Measurements from ENCODE around the gene TCF23.

TCF23 gene

GRCh38 chr2:27162151-27163121, 13.6 kb downstream of the TCF23 start:
- no peaks in the 10 kb centered on the region for H3K9me3 ChIP-seq (ENCODE audit: control insufficient read depth, insufficient read depth, low read depth, low read length)
- H3K4me1 ChIP-seq (ENCODE audit: control insufficient read depth, insufficient read depth, low read length) = no peaks in the 10 kb centered on the region
- ChIA-PET CTCF (interaction anchor here (0.6 kb wide), 1 partner anchor 454 kb away, joined by 5 read pairs; no protein-coding TSS in a partner anchor), POLR2A (no interaction called here)
- H3K27ac ChIP-seq (ENCODE audit: extremely low read depth, low read depth, low read length) = no peak overlapping the region
- TF ChIP-seq ZNF561 (tag by site-specific recombination; IDR thresholded peaks at IDR 0.05; ENCODE audit: borderline replicate concordance) (no peak), ZNF623 (tag by site-specific recombination; IDR thresholded peaks at IDR 0.05) (no peak), ZNF350 (tag by site-specific recombination; IDR thresholded peaks at IDR 0.05) (no peak), ZNF558 (tag by site-specific recombination; IDR thresholded peaks at IDR 0.05) (no peak), ZNF624 (tag by site-specific recombination; IDR thresholded peaks at IDR 0.05) (no peak), ZNF202 (tag by site-specific recombination; IDR thresholded peaks at IDR 0.05; ENCODE audit: borderline replicate concordance) (no peak), GLIS2 (tag by site-specific recombination; IDR thresholded peaks at IDR 0.05) (no peak), ZEB2 (tag by site-specific recombination; IDR thresholded peaks at IDR 0.05) (no peak), RBAK (tag by site-specific recombination; IDR thresholded peaks at IDR 0.05) (no peak), MZF1 (tag by site-specific recombination; IDR thresholded peaks at IDR 0.05; ENCODE audit: borderline replicate concordance) (no peak), ZNF843 (tag by site-specific recombination; IDR thresholded peaks at IDR 0.05) (no peak), KLF8 (tag by site-specific recombination; IDR thresholded peaks at IDR 0.05) (no peak), ZNF629 (tag by site-specific recombination; IDR thresholded peaks at IDR 0.05) (no peak), ZBTB7A (tag by site-specific recombination; IDR thresholded peaks at IDR 0.05; ENCODE audit: low read depth) (no peak), ZNF133 (tag by site-specific recombination; IDR thresholded peaks at IDR 0.05) (no peak), ZNF521 (tag by site-specific recombination; IDR thresholded peaks at IDR 0.05) (no peak), ZBTB17 (tag by site-specific recombination; IDR thresholded peaks at IDR 0.05) (no peak)
- TF ChIP-seq, protein P1, sequence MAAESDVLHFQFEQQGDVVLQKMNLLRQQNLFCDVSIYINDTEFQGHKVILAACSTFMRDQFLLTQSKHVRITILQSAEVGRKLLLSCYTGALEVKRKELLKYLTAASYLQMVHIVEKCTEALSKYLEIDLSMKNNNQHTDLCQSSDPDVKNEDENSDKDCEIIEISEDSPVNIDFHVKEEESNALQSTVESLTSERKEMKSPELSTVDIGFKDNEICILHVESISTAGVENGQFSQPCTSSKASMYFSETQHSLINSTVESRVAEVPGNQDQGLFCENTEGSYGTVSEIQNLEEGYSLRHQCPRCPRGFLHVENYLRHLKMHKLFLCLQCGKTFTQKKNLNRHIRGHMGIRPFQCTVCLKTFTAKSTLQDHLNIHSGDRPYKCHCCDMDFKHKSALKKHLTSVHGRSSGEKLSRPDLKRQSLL (tag by site-specific recombination; IDR thresholded peaks at IDR 0.05) = no peak
- TF ChIP-seq, protein P2, sequence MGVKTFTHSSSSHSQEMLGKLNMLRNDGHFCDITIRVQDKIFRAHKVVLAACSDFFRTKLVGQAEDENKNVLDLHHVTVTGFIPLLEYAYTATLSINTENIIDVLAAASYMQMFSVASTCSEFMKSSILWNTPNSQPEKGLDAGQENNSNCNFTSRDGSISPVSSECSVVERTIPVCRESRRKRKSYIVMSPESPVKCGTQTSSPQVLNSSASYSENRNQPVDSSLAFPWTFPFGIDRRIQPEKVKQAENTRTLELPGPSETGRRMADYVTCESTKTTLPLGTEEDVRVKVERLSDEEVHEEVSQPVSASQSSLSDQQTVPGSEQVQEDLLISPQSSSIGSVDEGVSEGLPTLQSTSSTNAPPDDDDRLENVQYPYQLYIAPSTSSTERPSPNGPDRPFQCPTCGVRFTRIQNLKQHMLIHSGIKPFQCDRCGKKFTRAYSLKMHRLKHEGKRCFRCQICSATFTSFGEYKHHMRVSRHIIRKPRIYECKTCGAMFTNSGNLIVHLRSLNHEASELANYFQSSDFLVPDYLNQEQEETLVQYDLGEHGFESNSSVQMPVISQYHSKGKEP (tag by site-specific recombination; IDR thresholded peaks at IDR 0.05) = no peak
- no peak overlapping the region for H3K4me3 ChIP-seq (ENCODE audit: low read depth, low read length)
- no peaks in the 10 kb centered on the region for H3K36me3 ChIP-seq (ENCODE audit: control insufficient read depth in 2 of 2, insufficient read depth in 1 of 2, low read length in 2 of 2)

DNA sequence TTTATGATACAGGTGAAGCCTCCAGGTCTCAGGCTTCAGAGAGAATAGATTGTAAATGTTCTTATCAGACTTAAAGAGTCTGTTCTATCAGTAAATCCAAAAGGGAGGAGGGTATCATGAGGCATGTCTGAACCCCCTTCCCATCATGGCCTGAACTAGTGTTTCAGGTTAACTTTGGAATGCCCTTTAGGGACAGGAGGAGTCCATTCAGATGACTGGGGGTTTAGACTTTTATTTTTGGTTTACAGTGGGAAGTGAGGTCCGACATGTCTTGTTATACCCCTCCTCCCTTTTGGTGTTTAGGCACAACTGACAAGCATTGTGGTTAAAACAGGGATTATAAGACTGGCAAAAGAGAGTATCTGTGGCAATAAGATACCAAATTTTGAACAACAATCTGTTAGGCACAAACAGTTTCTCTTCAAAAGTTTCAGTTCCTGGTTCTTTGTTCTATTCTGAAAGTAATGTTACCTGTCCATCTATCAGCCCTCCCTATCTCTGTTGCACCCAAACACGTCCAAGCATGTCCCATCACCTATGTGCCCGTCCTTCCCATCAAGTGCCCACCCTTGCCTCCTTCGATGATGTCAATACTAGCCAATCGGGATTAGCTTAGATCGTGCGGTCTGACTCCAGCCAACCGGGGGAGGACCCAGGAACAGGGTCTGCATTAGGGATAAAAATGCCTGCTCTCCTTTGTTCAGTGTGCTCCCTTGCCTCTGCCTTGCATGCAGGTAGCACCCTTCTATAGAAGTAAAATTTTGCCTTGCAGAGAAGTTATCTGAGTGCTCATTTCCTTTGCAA, 16.4 kb downstream of the TCF23 start:
- TF ChIP-seq PRDM10 (tag by site-specific recombination; IDR thresholded peaks at IDR 0.05) (peak; percentile 65), TRIM28 (IDR thresholded peaks at IDR 0.05; ENCODE audit: borderline replicate concordance, low read length) (no peak), ZNF335 (tag by site-specific recombination; conservative IDR thresholded peaks at IDR 0.05) (no peak), KLF7 (tag by site-specific recombination; IDR thresholded peaks at IDR 0.05; ENCODE audit: borderline replicate concordance) (no peak), SETDB1 (IDR thresholded peaks at IDR 0.05; ENCODE audit: insufficient read length, low read length) (no peak), ZNF660 (tag by site-specific recombination; IDR thresholded peaks at IDR 0.05) (no peak)
- no peaks in the 10 kb centered on the region for H3K36me3 ChIP-seq (ENCODE audit: control insufficient read depth in 2 of 2, insufficient read depth in 1 of 2, low read length in 2 of 2)
- ChIA-PET POLR2A (no interaction called here), CTCF (interaction anchor here (0.6 to 1.6 kb wide), 4 partner anchors 10 to 66 kb away, joined by 3 to 6 read pairs (median 4); no protein-coding TSS in a partner anchor)
- no peaks in the 10 kb centered on the region for H3K4me1 ChIP-seq (ENCODE audit: control insufficient read depth, insufficient read depth, low read length)
- H3K4me3 ChIP-seq (ENCODE audit: low read depth, low read length) = no peak overlapping the region
- H3K9me3 ChIP-seq (ENCODE audit: control insufficient read depth, insufficient read depth, low read depth, low read length) = no peaks in the 10 kb centered on the region
- no peak overlapping the region for H3K27ac ChIP-seq (ENCODE audit: extremely low read depth, low read depth, low read length)

Data from HEK293 (cell line).